ENCODE results near the gene PRKN. TPM values are rescaled to one million over a fixed set of nuclear protein-coding genes. Genes with fewer than 3 reads are reported as not detected.
"Not testable (repeated sequence)": the region's sequence is repeated elsewhere in the genome, so short reads cannot be mapped to it uniquely, and the experiment has no call there.

The PRKN gene
- total RNA-seq, 1 donor from 2014 or later, result 0.79 TPM

DNA sequence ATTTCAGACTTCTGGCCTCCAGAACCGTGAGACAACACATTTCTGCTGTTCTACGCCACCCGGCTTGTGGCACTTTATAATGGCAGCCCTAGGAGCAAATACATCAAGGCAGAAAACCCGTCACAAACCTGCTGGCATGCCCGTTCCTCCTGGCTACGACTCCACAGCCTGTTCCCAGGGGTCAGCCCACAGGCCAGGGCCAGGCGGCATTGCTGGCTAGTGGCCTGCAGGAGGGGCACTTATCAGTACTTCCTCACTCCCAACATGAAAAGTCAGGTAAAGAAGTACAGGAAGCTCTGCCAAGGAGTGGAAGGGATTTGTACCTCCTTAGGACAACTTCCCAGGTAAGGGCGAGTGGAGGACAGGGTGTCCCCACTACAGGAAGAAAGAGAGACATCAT is 1230.6 kb downstream of the PRKN start:
- TF ChIP-seq, protein P1, sequence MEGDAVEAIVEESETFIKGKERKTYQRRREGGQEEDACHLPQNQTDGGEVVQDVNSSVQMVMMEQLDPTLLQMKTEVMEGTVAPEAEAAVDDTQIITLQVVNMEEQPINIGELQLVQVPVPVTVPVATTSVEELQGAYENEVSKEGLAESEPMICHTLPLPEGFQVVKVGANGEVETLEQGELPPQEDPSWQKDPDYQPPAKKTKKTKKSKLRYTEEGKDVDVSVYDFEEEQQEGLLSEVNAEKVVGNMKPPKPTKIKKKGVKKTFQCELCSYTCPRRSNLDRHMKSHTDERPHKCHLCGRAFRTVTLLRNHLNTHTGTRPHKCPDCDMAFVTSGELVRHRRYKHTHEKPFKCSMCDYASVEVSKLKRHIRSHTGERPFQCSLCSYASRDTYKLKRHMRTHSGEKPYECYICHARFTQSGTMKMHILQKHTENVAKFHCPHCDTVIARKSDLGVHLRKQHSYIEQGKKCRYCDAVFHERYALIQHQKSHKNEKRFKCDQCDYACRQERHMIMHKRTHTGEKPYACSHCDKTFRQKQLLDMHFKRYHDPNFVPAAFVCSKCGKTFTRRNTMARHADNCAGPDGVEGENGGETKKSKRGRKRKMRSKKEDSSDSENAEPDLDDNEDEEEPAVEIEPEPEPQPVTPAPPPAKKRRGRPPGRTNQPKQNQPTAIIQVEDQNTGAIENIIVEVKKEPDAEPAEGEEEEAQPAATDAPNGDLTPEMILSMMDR (IDR thresholded peaks at IDR 0.05; ENCODE audit: insufficient read depth, low read length, severe bottlenecking), result no peak
- FAIRE-seq, result no peak
- no peak for DNase-seq (ENCODE audit: low read depth)
- H3K36me3 ChIP-seq (ENCODE audit: control insufficient read depth, insufficient read depth, low read length), result no peaks in the 10 kb centered on the region
- H3K4me3 ChIP-seq (ENCODE audit: low read depth, low read length), result no peak overlapping the region
- no peaks in the 10 kb centered on the region for H3K27me3 ChIP-seq (ENCODE audit: control insufficient read depth, insufficient read depth, low read length)

DNA sequence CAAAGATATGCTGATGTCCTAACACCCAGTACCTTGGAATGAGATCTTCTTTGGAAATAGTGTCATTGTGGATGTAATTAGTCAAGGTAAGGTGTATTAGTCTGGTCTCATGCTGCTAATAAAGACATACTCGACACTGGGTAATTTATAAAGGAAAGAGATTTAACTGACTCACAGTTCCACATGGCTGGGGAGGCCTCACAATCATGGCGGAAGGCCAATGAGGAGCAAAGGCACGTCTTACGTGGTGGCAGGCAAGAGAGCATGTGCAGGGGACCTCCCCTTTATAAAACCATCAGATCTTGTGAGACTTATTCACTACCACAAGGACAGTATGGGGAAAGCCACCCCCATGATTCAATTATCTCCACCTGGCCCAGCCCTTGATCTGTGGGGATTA is 1231.3 kb downstream of the PRKN start:
- not testable (repeated sequence) for FAIRE-seq; H3K4me3 ChIP-seq (ENCODE audit: low read depth, low read length); DNase-seq (ENCODE audit: low read depth)

DNA sequence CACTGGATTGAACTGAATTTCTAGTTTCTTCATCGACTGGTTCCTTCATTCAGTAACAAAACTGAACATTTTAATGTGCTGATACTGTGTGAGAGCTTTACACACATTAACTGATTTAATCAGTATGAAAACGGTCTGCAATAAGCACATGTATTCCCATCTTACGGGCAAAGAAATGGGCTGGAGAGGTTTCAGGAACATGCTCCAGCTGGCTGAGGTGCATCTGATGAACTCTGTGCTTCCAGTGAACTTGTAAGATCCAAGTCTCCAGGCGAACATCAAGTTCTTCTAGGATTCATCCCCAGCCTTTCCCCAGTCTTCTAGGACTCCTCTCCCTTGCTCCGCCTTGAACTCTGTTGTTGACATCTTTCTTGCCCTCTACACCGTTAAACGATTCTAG is 1233.0 kb downstream of the PRKN start:
- no peak for DNase-seq (ENCODE audit: low read depth)
- no peak overlapping the region for H3K4me3 ChIP-seq (ENCODE audit: low read depth, low read length)
- TF ChIP-seq, protein P1 (IDR thresholded peaks at IDR 0.05; ENCODE audit: insufficient read depth, low read length, severe bottlenecking), result no peak
- no peaks in the 10 kb centered on the region for H3K36me3 ChIP-seq (ENCODE audit: control insufficient read depth, insufficient read depth, low read length)
- no peak for FAIRE-seq
- H3K27me3 ChIP-seq (ENCODE audit: control insufficient read depth, insufficient read depth, low read length), result no peaks in the 10 kb centered on the region

More for the DNA sequence above, 1231.3 kb downstream of the PRKN start:
- not testable (repeated sequence) for H3K27me3 ChIP-seq (ENCODE audit: control insufficient read depth, insufficient read depth, low read length); H3K36me3 ChIP-seq (ENCODE audit: control insufficient read depth, insufficient read depth, low read length)

DNA sequence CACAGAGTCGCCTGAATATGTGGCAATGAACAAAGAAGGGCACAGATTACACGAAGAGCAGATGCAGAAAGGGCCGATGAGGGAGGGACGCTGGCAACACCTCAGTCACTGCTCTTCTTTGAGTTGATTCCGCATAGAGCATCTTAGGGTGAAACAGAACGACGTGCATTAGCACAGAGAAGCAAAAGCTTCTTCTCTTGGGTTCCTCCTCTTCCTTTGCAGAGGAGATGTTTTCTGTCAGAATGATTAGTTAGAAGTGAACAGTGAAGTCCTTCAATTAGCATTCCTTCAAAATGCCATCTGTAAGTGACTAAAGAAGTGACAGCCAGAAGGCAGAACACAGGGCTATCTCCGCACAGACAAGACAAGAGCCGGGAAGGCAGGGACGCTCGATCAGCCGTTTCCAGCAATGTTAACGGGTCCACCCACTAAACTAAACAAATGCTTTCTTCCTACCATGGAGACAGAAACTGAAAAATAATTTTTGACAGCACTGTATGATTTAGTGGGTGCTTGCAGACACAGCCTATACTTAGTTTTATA is 1233.9 kb downstream of the PRKN start:
- TF ChIP-seq, protein P1 (IDR thresholded peaks at IDR 0.05; ENCODE audit: insufficient read depth, low read length, severe bottlenecking), result no peak
- no peak overlapping the region for H3K4me3 ChIP-seq (ENCODE audit: low read depth, low read length)
- no peaks in the 10 kb centered on the region for H3K27me3 ChIP-seq (ENCODE audit: control insufficient read depth, insufficient read depth, low read length)
- peak; percentile 7 for FAIRE-seq
- no peaks in the 10 kb centered on the region for H3K36me3 ChIP-seq (ENCODE audit: control insufficient read depth, insufficient read depth, low read length)
- DNase-seq (ENCODE audit: low read depth), result no peak

DNA sequence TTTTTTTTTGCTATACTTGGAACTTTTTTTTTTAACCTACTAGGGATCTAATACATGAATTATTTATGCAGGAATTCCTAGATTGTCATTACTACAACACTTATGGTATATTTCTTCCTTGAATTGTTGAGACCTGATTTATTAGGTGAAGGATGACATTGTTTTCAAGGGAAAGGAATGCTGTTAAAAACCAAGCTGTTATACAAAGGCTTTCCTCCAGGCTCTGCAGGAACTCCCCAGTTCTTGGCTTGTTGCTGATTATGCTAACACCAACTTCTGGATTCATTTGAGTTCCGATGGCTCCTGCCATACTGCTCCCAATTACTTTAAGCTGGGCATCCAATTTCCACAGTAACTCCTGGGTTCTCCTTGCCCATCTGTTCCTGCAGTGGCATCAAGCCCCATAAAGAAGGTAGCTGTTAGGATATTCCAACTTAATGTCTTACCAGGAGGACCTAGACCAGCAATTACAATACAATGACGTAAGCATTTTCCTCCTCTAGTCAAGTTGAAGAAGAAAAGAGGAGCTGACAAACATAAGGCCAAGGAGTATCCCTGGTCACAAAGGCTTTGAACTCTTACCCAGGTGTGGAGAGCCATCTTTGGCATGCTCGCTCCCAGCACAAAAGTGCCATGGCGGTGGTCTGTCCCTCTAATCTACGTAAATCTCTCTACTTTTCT is 1237.8 kb downstream of the PRKN start:
- Histone ChIP-seq H3K4me3 (ENCODE audit: low read depth, low read length) (no peak overlapping the region), H3K27me3 (ENCODE audit: control insufficient read depth, insufficient read depth, low read length) (no peaks in the 10 kb centered on the region), H3K36me3 (ENCODE audit: control insufficient read depth, insufficient read depth, low read length) (no peaks in the 10 kb centered on the region)
- DNase-seq (ENCODE audit: low read depth) (no peak), FAIRE-seq (no peak)
- TF ChIP-seq, protein P1 (IDR thresholded peaks at IDR 0.05; ENCODE audit: insufficient read depth, low read length, severe bottlenecking), result no peak

DNA sequence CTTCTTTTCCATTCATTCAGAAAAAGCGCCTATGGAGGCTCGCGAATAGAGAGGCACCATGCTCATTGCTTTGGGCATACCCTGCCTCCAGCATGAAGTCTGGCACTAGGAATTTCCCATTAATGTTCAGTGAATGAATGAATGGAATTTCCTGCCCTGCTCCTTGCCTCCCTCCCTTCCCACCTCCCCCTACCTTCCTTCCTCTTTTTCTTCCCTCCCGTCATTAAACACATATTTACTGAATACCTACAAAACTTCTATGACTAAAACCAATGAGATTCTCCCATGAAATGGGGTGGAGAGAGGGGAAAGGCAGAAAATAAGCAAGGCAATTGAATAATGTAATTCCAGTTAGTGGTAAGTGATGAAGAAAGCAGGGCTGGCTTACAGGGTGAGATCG is 1239.9 kb downstream of the PRKN start:
- H3K36me3 ChIP-seq (ENCODE audit: control insufficient read depth, insufficient read depth, low read length), result no peaks in the 10 kb centered on the region
- no peaks in the 10 kb centered on the region for H3K27me3 ChIP-seq (ENCODE audit: control insufficient read depth, insufficient read depth, low read length)
- FAIRE-seq, result no peak
- TF ChIP-seq, protein P1 (IDR thresholded peaks at IDR 0.05; ENCODE audit: insufficient read depth, low read length, severe bottlenecking), result no peak
- peak; percentile 42 for DNase-seq (ENCODE audit: low read depth)
- no peak overlapping the region for H3K4me3 ChIP-seq (ENCODE audit: low read depth, low read length)

All from bronchial epithelial cell (primary cell).